Peyer's patch (tissue), 4 donors: ENCODE measurements around the gene OMA1.

ENCODE experiments used
- CTCF ChIP-seq, 6 experiments: fragments of 450-650 bp in 4 of 6; fragments of 200-600 bp in 2 of 6; sonication (generic) in 1 of 6; IDR thresholded peaks; one replicate each; pipeline ENCODE4 v1.5.1; 2017 to 2019; ENCODE audit warnings: antibody characterized with exemption in 6 of 6, mild to moderate bottlenecking in 3 of 6, moderate library complexity in 1 of 6
- POLR2A ChIP-seq, 2 donors: fragments of 450-650 bp; IDR thresholded peaks; one replicate each; pipeline ENCODE4 v1.5.1; 2017; ENCODE audit warnings: antibody characterized with exemption in 2 of 2, mild to moderate bottlenecking in 2 of 2, moderate library complexity in 2 of 2

- TF ChIP-seq CTCF (IDR thresholded peaks at IDR 0.05): no peak
- no peak for TF ChIP-seq POLR2A (IDR thresholded peaks at IDR 0.05)
Measured at GRCh38 chr1:58432851-58433668, 113.5 kb downstream of the OMA1 start.
